GM18526 (cell line): ENCODE measurements around the gene KRT2.

Experiments
- POLR2A ChIP-seq: IDR thresholded peaks from 3 replicates; pipeline ENCODE4 v1.6.1; 2011; ENCODE audit not compliant: insufficient read length; ENCODE audit errors: extremely low read depth

Gene KRT2

GRCh38 chr12:52637299-52637698 lies 14.7 kb downstream of the KRT2 start:
- no peak for TF ChIP-seq POLR2A

- TF ChIP-seq POLR2A: no peak
Measured at GRCh38 chr12:52636592-52637258, 15.3 kb downstream of the KRT2 start.

- TF ChIP-seq POLR2A: no peak
Measured at GRCh38 chr12:52636189-52636588, 15.8 kb downstream of the KRT2 start.

- TF ChIP-seq POLR2A: no peak
Measured at GRCh38 chr12:52634266-52635056, 17.6 kb downstream of the KRT2 start.

- TF ChIP-seq POLR2A: no peak
Measured at GRCh38 chr12:52633383-52633782, 18.6 kb downstream of the KRT2 start.

GRCh38 chr12:52632656-52633055 lies 19.4 kb downstream of the KRT2 start:
- TF ChIP-seq POLR2A: no peak

- TF ChIP-seq POLR2A: no peak
Measured at GRCh38 chr12:52631676-52632459, 20.1 kb downstream of the KRT2 start.

GRCh38 chr12:52631264-52631663 lies 20.7 kb downstream of the KRT2 start:
- no peak for TF ChIP-seq POLR2A

GRCh38 chr12:52630599-52631200 lies 21.3 kb downstream of the KRT2 start:
- no peak for TF ChIP-seq POLR2A

- TF ChIP-seq POLR2A: no peak
Measured at GRCh38 chr12:52630008-52630500, 22.0 kb downstream of the KRT2 start.

GRCh38 chr12:52629281-52630007 lies 22.6 kb downstream of the KRT2 start:
- TF ChIP-seq POLR2A: no peak

- no peak for TF ChIP-seq POLR2A
Measured at GRCh38 chr12:52628841-52629240, 23.2 kb downstream of the KRT2 start.

- TF ChIP-seq POLR2A: no peak
Measured at GRCh38 chr12:52628111-52628507, 23.9 kb downstream of the KRT2 start.

GRCh38 chr12:52627395-52628110 lies 24.5 kb downstream of the KRT2 start:
- TF ChIP-seq POLR2A: no peak
